HG02943 (cell line): ENCODE results near the gene CHTF8.
"Not testable (repeated sequence)": the region's sequence is repeated elsewhere in the genome, so short reads cannot be mapped to it uniquely, and the experiment has no call there.

ENCODE experiments used
- ATAC-seq: cut with Tn5 transposase; IDR thresholded peaks from one replicate; pipeline ENCODE4 v1.9.1; 2021; ENCODE audit warnings: mild to moderate bottlenecking, low read depth, moderate library complexity; ENCODE audit not compliant: unreplicated experiment

Gene CHTF8, protein sequence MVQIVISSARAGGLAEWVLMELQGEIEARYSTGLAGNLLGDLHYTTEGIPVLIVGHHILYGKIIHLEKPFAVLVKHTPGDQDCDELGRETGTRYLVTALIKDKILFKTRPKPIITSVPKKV

DNA sequence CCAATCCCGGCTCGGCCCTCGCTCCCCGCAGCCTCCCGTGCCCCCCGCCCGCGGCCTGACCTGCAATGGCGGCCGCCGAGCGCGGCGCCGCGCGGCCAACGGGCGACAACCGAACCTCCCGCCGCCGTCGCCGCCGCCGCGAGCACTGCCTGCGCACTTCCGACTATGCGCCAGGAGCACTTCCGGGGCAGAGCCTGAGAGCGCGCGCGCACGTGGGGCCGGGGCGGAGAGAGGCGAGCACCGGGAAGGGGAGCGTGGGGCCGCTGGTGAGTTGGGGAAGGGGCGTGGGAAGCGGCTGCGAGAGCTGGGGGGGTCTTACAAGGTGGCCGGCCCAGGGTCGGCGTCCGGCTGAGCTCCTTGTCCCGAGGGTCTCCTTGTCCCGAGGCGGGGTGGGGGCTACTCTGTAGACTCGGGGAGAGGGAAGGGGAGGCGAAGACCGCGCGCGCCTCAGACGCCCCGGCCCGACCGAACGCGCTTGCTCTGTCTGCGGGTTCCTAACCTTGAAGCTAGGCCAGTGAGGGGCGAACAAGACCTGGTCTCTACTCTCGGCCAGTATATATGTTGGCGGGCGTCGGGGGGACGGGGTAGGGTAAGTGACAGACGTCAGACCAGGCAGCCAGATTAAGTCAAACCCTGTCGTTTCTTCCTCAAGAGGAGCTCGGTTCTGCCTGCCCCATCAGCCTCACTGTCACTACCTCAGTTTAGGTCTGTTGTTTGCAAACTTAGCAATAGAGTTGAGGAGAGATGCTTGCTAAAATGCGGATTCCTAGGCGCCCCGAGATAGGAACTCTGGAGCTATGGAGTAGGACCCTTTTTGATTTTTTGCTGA is at the start of gene CHTF8, which contains the start of gene UTP4:
TSS of gene CHTF8 (minus strand) at position 165 of the 829 bp plus-strand sequence. CDS start 11,130 bp downstream, outside the sequence.
TSS of gene UTP4 (plus strand) at position 226 of the 829 bp plus-strand sequence. CDS start 811 bp downstream, outside the sequence.
- ATAC-seq, result peak; percentile 87

DNA sequence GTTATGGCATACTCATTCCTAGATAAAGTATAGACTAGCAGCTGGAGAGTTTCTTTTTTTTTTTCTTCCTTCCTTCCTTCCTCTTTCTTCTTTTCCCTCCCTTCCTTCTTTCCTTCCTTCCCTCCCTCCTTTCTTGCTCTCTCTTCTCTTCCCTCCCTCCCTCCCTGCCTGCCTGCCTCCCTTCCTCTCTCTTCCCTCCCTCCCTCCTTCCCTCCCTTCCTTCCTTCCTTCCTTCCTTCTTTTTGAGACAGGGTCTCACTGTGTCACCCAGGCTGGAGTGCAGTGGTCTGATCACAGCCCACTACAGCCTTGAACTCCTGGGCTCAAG is 47.6 kb upstream of the CHTF8 start:
- no peak for ATAC-seq

DNA sequence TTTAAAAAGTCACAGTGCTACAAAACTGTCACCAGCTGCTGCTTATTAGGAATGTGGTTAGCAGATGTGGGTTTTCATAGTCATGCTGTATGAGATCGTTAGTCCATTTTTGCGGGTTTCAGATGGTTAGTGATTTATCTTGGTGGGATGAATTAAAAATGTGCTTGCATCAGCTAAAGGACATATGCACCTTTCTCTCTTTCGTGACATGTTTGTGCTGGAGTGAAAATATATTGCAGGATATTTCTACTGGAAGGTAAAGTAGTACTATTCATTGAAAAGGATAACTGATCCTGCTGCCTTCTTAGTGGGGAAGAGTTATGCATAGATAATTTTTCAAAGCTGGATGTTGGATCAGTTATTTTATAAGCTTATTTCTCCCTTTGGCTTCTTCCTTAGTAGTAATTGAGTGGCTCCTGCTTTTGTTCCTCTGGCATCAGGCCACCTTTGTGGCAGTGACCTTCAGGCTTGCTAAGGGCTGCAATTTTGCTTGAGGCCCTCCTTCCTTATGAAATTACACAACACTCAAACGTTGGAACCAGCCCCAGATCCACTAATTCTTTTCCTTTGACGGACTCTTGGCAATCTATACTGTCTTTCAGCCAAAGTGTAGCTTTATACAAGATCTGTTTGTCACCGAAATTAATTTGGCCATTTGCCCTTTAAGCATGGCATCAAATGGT is 47.1 kb upstream of the CHTF8 start:
- no peak for ATAC-seq

DNA sequence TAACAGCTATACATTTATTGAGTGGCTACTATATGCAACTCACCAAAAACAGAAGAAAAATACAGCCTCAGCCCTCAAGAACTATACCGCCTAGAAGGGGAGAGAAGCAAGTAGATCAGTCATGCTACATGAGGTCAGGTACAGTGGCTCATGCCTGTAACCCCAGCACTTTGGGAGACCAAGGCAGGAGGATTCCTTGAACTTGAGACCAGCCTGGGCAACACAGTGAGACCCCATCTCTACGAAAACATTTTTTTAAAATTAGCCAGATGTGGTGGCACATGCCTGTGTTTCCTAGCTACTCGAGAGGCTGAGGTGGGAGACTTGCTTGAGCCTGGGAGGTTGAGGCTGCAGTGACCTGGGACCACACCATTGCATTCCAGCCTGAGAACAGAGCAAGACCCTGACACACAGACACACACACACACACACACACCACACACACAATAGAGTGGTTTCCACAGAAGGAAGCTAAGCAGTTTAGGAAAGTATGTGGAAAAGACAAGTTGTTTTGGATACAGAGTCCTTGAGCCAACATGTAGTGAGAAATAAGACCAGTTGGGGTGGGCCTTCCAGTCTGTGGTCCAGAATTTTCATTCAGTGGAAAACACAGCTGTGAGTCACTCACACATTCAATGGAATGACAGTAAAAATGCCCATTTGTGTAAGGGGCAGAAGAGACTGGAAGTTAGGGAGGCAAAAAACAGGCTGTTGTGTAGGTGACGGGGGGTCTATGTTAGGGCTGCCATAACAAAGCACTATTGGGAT is 43.8 kb upstream of the CHTF8 start:
- no peak for ATAC-seq

DNA sequence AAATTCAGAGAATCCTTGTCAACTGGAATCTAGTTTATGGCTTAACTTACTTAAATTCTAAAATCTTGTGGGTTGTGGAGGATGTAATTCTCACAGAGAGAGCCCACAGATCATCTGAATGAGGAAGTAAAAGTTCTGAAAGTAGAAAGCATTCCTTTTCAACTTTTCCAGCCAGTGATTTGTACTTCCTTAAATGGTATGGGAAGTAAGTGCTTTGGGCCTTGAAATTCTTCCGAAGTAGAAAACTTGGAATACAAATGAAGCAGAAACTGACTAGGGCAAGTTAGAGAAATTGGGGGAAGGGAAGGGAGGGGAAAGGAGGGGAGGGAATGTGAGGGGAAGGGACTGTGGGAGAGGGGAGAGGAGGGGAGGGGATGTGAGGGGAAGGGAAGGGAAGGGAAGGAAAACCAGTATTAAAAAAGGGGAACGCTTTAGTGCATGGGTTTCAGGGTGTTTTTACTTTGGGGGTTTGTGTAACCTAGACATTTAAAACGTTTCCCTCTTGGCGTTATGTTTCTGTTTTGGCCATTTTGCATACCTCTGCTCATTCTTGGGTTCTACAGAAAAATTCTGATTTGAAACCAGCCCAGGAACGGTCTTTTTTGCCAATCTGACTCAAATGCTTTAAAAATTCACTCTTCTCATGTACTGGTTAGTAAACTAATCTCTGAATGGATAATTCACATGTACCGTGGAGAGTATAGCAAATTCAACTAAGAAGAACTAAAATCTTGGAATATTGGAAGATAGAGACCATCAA is 39.1 kb upstream of the CHTF8 start:
- ATAC-seq, result no peak

DNA sequence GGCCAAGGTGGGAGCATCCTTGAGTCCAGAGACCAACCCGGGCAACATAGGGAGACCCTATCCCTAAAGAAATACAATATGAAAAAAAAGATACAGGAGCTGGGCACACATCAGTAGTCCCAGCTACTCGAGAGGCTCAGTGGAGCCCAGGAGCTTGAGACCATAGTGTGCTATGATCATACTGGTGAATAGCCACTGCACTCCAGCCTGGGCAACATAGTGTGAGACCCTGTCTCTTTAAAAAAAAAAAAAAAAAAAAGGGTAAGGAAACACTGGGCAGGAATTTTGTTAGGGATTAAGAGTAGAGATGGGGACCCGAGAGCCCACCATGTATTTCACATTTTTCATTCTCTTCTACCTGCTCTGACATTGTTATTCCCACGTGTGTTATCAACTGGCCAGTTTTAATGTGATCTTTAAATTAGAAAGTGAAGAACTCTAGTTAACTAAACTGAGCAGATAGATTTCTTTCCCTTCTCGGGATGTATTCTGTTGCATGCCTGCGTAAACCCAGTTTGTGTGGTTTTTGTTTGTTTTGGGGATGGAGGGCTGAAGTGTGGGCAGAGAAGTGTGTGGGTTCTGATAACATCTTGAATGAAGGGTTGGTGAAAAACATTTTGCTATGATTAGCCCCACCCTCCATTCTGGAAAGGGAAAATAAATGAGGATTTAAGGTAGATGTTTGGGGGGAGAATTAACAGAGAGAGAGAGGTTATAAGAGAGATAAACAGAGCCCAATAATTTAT is 37.4 kb upstream of the CHTF8 start:
- no peak for ATAC-seq

DNA sequence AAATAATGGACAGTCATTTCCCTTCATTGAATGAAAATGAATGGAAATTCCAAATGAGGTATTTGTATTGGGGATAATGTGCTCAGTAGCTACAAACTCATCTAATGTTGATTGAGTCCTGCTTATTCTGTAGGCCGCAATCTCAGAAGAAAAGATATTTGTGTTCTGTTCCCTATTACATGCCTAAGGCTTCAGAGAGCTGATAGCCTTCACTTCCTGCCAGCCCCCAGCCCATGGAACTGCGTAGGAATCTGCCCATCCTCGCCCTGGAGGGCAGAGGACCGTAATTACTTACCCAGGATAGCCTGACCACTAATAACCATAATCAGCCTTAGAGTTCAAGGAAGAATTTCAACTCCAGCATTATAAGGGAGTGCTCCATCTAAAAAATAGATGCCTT is 36.7 kb upstream of the CHTF8 start:
- no peak for ATAC-seq

DNA sequence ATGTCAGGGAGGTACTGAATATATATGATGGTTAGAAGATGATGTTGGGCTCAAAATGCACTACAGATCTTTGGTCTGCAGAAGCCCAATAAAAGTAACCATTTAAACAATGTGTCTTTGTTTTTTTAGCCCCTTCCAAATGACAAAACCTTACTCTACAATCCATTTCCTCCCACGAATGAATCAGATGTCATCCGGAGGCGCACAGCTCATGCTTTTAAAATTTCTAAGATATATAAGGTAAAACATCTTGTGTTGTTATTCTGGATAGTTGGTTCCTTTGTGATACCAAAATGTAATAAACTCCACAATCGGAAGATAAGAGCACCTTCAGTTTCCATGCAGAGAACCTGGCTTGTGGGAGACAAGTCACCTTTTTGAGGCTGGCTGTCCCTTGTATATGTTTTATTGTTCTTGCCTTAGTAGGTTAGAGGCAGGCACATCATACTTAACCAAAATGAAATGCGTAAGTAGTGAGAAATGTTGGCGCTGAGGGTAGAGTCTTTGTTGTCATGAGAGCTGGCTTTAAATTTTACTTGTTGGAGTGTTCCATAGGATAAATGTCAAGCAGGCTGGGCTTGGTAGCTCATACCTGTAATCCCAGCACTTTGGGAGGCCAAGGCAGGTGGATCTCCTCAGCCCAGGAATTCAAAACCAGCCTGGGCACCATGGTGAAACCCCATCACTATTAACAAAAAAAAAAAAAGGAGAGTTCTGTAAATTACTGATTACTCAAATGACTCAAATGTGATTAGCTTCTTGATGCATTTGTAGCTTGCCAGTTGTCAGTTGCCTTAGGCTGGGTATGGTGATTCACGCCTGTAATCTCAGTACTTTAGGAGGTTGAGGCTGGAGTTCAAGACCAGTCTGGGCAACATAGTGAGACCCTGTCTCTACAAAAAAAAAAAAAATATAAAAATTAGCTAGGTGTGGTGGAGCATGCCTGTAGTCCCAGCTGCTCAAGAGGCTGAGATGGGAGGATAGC is 34.9 kb upstream of the CHTF8 start:
- no peak for ATAC-seq

DNA sequence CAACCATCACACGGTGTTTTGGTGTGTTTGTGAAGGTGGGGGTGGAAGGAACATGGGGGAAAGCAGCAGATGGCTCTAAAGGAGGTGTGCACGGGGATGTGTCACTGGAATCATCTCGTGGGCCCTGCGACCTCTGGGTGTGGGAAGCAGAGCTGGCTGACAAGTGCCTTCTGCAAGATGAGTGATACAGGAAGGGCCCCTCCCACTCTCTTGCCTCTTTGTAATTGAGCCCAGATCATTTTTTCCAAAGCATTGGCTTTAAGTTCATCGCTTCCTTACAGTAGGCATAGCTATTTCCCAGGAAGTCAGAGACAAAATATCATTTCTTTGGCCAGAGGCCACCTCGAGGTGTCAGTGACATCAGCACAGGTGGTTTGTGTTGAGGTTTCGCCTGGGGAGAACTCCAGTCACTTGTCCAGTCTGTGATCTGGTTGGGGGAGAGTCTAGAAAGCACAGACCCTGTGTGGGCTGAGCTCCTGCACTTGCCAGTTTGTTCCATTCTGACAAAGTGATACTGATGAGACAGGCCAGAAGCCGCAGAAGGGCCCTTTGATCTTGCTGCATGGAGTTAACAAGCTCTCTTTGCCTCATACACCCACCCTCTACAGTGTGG is 33.9 kb upstream of the CHTF8 start:
- ATAC-seq, result no peak

DNA sequence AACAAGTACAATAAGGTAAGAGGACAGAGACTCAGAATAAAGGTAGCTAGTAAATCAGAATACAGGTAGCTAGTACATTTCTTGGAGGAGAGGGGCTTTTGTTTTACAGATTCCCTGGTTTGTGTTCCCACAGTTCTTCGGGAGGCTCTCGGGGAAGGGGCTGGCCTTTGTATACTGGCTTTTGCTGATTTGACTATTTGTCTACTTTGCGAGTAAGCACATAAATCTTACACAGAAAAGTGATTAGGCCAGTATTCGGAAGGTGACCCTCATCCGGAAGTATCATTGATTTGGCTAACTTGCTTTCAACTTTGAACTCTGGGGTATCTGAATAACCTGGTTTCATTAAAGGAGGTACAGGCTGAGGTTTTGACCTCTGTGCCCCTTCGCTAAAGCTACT is 33.2 kb upstream of the CHTF8 start:
- ATAC-seq, result no peak

DNA sequence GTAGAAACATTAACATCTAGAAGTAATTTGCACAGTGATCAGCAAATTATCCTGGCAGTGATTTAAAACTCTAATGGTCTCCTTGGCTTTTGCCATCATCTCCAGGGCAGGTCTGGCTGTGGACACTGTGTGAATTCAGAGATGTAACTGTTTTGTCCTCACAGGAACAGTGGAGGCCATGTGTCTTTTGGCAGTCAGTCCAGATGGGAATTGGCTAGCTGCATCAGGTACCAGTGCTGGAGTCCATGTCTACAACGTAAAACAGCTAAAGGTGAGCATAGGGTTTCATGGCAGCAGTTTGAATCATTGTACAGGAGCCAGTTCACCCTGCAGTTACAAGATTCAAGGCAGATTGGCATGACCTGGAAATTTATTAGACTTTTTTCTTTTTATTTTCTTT is 27.8 kb upstream of the CHTF8 start:
- no peak for ATAC-seq

DNA sequence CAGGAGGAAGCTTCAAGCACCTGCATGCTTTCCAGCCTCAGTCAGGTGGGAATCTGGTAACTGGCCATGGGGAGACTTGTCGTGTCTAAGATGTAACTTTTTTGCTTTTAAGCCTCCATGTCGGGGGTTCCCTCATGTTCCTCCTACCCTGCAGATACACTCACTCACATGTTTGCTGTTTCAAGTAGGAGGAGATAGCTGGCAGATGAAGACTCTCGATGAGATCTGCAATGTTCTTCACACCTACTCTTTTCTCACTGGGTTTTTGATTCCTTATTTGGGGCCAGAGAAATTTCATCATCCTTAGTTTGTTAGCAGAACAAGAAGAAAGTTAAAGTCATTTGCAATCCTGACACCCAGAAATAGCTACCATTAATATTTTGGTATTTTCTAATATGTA is 24.8 kb upstream of the CHTF8 start:
- ATAC-seq, result no peak

DNA sequence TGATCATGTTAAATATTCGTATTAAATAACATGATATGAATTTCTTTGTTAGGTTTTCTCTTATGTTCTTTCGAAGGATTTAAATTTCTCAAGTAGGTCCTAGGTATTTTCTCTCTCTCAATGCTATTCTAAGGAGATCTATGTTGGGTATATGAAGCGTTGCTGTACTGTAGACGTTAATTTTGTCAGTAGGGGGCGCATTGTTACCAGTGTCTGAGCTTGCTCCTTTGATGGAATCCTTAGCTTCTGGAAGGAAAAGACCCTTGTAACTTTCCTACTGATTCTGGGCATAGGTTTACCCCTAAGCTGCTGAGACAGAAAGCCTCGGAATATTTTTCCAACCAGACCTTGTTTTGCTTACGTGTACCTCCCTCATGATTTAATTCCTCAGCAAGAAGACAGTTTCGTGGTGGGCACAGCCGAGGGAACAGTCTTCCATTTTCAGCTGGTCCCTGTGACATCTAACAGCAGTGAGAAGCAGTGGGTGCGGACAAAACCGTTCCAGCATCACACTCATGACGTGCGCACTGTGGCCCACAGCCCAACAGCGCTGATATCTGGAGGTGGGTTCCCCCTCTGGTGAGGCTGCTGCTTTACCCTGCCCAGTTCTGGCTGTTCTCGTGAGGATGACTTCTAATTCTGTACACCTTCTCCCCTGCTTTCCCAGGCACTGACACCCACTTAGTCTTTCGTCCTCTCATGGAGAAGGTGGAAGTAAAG is 17.9 kb upstream of the CHTF8 start:
- ATAC-seq, result no peak

DNA sequence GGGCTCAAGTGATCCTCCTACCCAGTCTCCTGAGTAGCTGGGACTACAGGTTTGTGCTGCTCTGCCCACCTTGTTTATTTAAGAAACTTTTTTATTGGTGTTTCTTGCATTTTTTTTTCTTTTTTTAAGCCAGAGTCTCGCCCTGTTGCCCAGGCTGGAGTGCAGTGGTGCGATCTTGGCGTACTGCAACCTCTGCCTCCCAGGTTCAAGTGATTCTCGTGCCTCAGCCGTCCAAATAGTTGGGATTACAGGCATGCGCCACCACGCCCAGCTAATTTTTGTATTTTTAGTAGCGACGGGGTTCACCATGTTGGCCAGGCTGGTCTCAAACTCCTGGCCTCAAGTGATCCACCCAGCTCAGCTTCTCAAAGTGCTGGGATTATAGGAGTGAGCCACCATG is 17.2 kb upstream of the CHTF8 start:
- not testable (repeated sequence) for ATAC-seq

DNA sequence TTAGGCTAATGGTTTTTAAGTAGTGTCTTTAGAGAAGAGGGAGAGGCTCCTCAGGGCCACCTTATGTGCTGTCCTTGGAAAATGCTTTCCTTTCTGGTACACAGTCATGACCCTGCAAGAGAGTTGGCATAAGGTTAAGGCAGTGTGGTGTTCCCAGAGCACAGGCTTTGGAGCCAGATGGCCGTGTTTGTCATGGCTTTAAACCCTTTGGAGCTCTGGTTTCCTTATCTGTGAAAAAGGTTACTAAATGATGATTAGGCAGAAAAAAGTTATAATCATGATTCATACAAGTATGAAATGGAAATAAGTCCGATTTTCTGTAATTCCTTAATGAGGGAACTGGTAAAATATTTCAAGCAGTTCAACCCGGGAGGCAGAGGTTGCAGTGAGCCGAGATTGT is 13.3 kb upstream of the CHTF8 start:
- no peak for ATAC-seq

DNA sequence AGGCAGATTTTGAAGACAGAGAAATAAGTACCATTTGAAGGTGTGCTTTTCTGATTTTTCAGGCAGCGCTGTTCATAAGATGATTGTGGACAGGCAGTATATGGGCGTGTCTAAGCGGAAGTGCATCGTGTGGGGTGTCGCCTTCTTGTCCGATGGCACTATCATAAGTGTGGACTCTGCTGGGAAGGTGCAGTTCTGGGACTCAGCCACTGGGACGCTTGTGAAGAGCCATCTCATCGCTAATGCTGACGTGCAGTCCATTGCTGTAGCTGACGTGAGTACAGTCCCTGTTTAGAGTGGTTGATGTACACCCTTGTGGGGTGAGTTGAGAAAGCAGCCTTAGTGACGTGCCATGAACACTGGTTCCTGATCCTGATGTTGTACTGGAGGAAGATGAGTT is 10.7 kb upstream of the CHTF8 start:
- ATAC-seq, result no peak

DNA sequence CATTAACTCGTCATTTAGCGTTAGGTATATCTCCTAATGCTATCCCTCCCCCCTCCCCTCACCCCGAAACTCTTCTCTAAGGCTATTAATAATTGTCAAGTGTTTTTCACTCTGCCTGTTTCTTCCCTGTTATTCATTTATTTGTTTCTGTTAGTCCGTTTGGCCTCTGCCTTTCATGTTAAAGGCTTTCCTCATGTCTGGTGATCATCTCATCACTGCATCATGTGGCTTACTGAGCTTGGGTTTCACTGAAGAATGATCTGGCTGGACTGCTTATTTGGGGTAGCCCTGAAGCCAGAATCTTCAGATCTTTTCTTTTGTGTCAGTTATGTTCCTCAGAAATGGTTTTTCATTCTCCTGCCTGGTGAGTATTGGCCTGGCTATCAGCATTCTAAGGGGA is 9.5 kb upstream of the CHTF8 start:
- ATAC-seq, result no peak
